H7 (cell line): Measurements from ENCODE around the gene CSNK1G1. TPM values are rescaled to one million over a fixed set of nuclear protein-coding genes. Genes with fewer than 3 reads are reported as not detected.

Experiments
- DNase-seq: peaks from one replicate; pipeline ENCODE4 v3.0.0; 2012
- H3K27me3 ChIP-seq: 2 replicates; pipeline ENCODE4 v1.6.0; 2011; ENCODE audit warnings: mild to moderate bottlenecking, low read length; ENCODE audit not compliant: control insufficient read depth, insufficient read depth
- H3K36me3 ChIP-seq: replicated peaks from 2 replicates; pipeline ENCODE4 v1.5.1; 2011; ENCODE audit warnings: low read length; ENCODE audit not compliant: control insufficient read depth, insufficient read depth
- H3K4me3 ChIP-seq: 2 replicates; pipeline ENCODE4 v1.5.1; 2011; ENCODE audit warnings: low read depth, mild to moderate bottlenecking, control low read depth, low read length, moderate library complexity; ENCODE audit not compliant: insufficient read depth
- total RNA-seq: library from RNA; depleted of rRNA; stranded (reverse); fragments of >200 nt; shearing (Covaris generic); gene quantifications from 2 replicates; pipeline ENCODE4 v1.2.3, GENCODE V29; 2014

The CSNK1G1 gene
- total RNA-seq, 1 experiment from 2014 or later, result 8.9 TPM

GRCh38 chr15:64158363-64159134 is 197.4 kb downstream of the CSNK1G1 start:
- DNase-seq, result no peak
- H3K36me3 ChIP-seq, result peaks cover 48% of the 10 kb centered on the region
- no peak overlapping the region for H3K4me3 ChIP-seq
- no peaks in the 10 kb centered on the region for H3K27me3 ChIP-seq

- DNase-seq, result no peak
- Histone ChIP-seq H3K27me3 (peaks cover 7% of the 10 kb centered on the region), H3K4me3 (no peak overlapping the region), H3K36me3 (peaks cover 48% of the 10 kb centered on the region)
These were observed 198.3 kb downstream of the CSNK1G1 start for GRCh38 chr15:64157599-64158125.

DNA sequence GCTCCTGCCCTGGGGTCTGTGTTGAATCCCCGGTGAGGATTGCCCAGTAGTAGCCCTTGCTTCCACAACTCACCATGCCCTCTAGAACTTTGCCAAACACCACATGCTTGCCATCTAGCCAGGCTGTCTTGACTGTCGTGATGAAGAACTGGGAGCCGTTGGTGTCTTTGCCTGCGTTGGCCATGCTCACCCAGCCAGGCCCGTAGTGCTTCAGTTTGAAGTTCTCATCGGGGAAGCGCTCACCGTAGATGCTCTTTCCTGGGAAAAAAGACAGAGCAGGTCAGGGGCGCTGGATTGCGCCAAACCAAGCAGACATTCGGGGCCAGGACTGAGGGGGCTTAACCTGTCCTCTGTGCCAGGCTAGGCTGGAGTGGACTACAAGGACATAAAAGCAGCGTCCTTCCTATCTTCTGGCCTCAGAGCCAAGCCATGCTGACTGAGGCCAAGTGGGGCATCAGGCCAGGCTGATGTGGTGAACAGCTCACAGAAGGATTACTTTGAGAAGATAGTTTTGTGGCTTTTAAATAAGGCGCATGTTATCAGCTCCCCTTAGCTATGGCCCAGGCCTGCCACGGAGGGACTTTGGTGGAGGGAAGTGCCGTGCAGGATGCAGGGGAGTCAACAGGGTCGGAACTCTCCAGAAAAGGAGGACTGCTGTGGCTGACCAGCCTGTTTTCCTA is 199.2 kb downstream of the CSNK1G1 start:
- Histone ChIP-seq H3K4me3 (no peak overlapping the region), H3K27me3 (peaks cover 16% of the 10 kb centered on the region), H3K36me3 (peaks cover 48% of the 10 kb centered on the region)
- no peak for DNase-seq

- H3K4me3 ChIP-seq, result no peak overlapping the region
- peaks cover 45% of the 10 kb centered on the region for H3K36me3 ChIP-seq
- peaks cover 18% of the 10 kb centered on the region for H3K27me3 ChIP-seq
- no peak for DNase-seq
These were observed 199.9 kb downstream of the CSNK1G1 start for GRCh38 chr15:64155802-64156651.

DNA sequence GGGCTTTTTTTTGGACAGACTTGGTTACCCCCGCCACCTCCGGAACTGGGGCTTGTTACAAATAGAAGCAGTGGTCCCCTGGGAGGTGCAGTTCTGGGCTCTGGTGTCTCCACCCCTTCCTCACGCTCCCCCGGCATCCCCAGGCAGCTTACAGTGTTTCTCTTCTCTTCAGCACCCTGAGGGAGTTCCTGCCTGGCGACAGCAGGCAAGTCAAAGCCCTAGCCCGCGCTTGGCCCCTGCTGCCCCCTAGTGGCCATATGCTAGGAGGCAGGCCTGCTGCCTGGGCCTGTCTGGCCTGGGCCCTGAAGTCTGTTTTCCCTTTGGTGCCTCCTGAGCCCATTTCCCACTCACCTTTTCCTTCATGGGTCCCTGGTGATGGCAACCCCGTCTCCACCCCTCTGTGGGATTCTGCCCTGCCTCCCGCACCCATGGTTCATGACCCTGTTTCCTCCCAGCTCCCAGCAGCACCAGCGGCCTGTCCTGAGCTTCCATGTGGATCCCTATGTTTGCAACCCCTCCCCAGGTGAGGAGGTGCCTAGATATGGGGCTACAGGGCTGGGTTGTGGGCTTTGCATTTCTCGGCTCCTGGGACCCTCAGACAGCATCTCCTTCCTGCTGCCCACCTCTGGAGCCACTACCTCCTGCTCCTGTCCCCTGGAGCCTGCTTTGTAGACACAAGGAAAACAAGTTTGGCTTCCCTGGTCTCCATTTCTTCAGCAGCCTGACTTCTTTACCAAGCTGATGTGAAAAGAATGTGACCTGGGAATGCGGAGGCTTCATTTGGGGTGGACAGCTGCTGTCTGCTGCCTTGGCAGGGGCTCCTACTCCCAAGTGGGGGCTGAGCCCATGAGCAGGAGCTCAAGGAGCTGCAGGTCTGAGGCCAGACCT is 202.2 kb downstream of the CSNK1G1 start:
- Histone ChIP-seq H3K27me3 (peaks cover 20% of the 10 kb centered on the region), H3K36me3 (peaks cover 30% of the 10 kb centered on the region), H3K4me3 (no peak overlapping the region)
- peak; percentile 95 for DNase-seq

- Histone ChIP-seq H3K36me3 (peaks cover 21% of the 10 kb centered on the region), H3K4me3 (peak overlapping the region; percentile 67), H3K27me3 (peaks cover 20% of the 10 kb centered on the region)
- DNase-seq, result peak; percentile 68
These were observed 203.2 kb downstream of the CSNK1G1 start for GRCh38 chr15:64152507-64153387.

DNA sequence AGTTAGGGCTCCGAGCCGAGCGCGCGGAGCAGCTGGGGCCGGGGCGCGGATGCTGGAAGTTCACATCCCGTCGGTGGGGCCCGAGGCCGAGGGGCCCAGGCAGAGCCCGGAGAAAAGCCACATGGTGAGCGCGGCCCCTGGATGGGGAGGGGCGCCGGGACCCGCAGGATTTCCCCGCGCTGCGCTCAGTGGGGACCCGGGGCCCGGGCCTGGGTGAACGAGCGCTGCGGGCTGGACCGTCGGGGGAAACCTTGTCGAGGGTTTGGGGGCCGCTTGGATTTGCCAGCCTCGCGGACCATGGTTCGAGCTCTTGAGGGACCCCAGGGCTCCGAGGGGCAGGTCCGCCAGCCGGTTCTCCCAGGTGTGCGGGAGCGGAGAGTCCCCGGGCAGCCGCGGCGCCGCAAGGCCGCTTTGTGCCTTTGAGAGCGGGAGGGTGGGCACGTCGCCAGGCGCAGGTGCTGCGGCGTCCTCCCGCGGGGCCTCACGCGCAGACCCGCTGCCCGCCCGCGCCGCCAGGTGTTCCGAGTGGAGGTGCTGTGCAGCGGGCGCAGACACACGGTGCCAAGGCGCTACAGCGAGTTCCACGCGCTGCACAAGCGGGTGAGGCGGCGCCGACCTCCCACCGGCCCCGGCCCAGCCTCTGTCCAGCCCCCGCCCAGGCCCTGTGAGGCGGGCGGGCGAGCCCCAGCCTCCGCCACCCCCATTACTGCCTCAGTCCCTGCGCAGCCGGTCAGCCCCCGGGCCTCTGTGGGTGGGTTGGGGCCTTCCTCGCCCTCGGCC is 204.1 kb downstream of the CSNK1G1 start, which contains the start of gene SNX22:
TSS of gene SNX22 (plus strand) at position 5 of the 780 bp plus-strand sequence. CDS start at position 50, 45 bp downstream.
- peaks cover 13% of the 10 kb centered on the region for H3K36me3 ChIP-seq
- H3K4me3 ChIP-seq, result peak within 1 kb of the TSS; percentile 67
- H3K27me3 ChIP-seq, result peaks cover 20% of the 10 kb centered on the region
- DNase-seq, result peak; percentile 85

- peak; percentile 25 for DNase-seq
- H3K4me3 ChIP-seq, result no peak overlapping the region
- H3K36me3 ChIP-seq, result no peaks in the 10 kb centered on the region; the same call in 1 of the 2 replicates
- peaks cover 20% of the 10 kb centered on the region for H3K27me3 ChIP-seq
These were observed 205.9 kb downstream of the CSNK1G1 start for GRCh38 chr15:64149893-64150578.

DNA sequence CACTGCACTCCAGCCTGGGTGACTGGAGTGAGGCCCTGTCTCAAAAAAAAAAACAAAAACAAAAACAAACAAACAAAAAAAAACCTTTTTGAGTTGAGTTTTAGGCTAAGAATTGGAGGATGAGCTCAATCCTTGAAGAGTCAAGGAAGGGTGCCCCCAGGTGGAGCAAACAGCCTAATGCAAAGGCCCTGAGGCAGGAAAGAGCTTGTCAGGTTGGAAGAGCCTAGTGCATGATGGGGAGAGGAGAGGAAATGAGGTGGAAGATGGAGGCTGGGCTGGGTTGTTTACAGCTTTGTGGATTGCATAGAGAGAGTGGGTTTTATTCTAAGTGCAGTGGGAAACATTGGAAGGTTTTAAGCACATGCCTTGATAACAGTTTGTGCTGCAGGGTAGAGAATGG is 206.5 kb downstream of the CSNK1G1 start:
- H3K4me3 ChIP-seq, result no peak overlapping the region
- H3K36me3 ChIP-seq, result no peaks in the 10 kb centered on the region; the same call in 1 of the 2 replicates
- peak; percentile 69 for DNase-seq
- H3K27me3 ChIP-seq, result peaks cover 20% of the 10 kb centered on the region

GRCh38 chr15:64148581-64148980 is 207.4 kb downstream of the CSNK1G1 start:
- no peak for DNase-seq
- peaks cover 20% of the 10 kb centered on the region for H3K27me3 ChIP-seq
- H3K36me3 ChIP-seq, result no peaks in the 10 kb centered on the region
- no peak overlapping the region for H3K4me3 ChIP-seq

DNA sequence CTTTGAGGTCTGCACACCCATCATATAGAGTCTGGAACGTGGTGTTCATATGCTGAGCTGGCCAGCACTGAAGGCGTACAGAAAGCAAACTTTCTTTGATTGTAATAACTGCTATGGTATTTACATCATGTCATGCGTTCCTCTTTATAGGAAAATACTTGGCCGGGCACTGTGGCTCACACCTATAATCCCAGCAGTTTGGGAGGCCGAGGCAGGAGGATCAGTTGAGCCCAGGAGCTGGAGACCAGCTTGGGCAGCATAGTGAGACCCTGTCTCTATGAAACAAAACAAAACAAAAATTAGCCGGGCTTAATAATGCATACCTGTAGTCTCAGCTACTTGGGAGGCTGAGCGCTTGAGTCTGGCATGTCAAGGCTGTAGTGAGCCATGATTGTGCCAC is 207.8 kb downstream of the CSNK1G1 start:
- Histone ChIP-seq H3K36me3 (no peaks in the 10 kb centered on the region), H3K4me3 (no peak overlapping the region), H3K27me3 (peaks cover 18% of the 10 kb centered on the region)
- no peak for DNase-seq
